ENCODE data around the gene SPINK5. TPM values are rescaled to one million over a fixed set of nuclear protein-coding genes. Genes with fewer than 3 reads are reported as not detected.

Gene SPINK5
- total and polyA plus RNA-seq, 4 donors = 0.10 to 0.42 TPM; not detected in 2

DNA sequence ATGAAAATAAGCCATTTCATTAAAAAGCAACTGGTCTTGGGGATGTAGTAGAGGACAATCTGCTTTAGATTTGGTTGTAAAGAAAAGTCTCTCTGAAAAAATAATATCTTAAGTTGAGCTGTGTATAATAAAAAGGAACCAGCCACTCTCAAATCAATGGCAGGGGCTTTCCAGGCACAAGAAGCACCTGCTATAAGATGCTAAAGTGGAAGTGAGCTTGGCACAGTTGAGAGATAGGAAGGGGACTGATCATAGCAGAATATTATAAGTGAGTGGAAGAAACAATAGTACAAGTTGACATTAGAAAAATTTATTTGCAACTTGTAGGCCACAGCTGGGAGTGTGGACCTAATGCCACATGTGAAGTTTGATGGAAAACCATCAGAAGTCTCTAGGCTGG, 28.1 kb upstream of the SPINK5 start:
- no peak overlapping the region for H3K9ac ChIP-seq (ENCODE audit: low read depth in 1 of 2, low read length in 2 of 2)

DNA sequence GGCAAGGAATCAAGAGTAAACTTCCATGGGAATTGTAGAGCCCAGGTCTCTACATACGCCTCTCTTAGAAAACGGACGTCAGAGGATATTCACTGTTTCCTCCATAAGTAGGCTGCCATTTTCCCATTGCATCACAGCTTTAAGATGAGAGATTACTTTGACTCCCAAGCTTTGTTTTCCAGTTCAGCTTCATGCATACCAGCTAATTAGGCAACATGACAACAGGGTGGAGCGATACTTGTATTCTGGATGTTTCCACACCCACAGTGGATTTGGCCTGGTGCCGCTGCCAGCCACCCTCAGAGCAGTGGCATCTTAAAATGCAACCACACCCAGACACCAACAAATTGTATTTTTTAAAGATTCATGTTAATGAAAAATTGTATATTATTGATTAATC, 20.9 kb upstream of the SPINK5 start:
- no peak overlapping the region for H3K4me3 ChIP-seq (ENCODE audit: low read depth in 1 of 3, low read length in 3 of 3)
- no peak overlapping the region for H3K27ac ChIP-seq (ENCODE audit: low read depth in 1 of 2, low read length in 2 of 2)
- DNase-seq (ENCODE audit: low spot score) = no peak
- TF ChIP-seq FOXA1 (IDR thresholded peaks at IDR 0.05) (no peak), RXRA (IDR thresholded peaks at IDR 0.05) (no peak), JUND (IDR thresholded peaks at IDR 0.05) (no peak), HNF4G (IDR thresholded peaks at IDR 0.05) (no peak)
- TF ChIP-seq, protein P1, sequence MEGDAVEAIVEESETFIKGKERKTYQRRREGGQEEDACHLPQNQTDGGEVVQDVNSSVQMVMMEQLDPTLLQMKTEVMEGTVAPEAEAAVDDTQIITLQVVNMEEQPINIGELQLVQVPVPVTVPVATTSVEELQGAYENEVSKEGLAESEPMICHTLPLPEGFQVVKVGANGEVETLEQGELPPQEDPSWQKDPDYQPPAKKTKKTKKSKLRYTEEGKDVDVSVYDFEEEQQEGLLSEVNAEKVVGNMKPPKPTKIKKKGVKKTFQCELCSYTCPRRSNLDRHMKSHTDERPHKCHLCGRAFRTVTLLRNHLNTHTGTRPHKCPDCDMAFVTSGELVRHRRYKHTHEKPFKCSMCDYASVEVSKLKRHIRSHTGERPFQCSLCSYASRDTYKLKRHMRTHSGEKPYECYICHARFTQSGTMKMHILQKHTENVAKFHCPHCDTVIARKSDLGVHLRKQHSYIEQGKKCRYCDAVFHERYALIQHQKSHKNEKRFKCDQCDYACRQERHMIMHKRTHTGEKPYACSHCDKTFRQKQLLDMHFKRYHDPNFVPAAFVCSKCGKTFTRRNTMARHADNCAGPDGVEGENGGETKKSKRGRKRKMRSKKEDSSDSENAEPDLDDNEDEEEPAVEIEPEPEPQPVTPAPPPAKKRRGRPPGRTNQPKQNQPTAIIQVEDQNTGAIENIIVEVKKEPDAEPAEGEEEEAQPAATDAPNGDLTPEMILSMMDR (IDR thresholded peaks at IDR 0.05; ENCODE audit: low read depth, low read length, missing input control) = no peak
- TF ChIP-seq, protein P2, sequence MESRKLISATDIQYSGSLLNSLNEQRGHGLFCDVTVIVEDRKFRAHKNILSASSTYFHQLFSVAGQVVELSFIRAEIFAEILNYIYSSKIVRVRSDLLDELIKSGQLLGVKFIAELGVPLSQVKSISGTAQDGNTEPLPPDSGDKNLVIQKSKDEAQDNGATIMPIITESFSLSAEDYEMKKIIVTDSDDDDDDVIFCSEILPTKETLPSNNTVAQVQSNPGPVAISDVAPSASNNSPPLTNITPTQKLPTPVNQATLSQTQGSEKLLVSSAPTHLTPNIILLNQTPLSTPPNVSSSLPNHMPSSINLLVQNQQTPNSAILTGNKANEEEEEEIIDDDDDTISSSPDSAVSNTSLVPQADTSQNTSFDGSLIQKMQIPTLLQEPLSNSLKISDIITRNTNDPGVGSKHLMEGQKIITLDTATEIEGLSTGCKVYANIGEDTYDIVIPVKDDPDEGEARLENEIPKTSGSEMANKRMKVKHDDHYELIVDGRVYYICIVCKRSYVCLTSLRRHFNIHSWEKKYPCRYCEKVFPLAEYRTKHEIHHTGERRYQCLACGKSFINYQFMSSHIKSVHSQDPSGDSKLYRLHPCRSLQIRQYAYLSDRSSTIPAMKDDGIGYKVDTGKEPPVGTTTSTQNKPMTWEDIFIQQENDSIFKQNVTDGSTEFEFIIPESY (IDR thresholded peaks at IDR 0.05) = no peak
- WGBS = 96% methylated on average over 5 of the region's 5 CpGs
- no peaks in the 10 kb centered on the region for H3K36me3 ChIP-seq (ENCODE audit: control insufficient read depth in 4 of 4, insufficient read depth in 3 of 4, low read depth in 1 of 4, low read length in 3 of 4)
- H3K9ac ChIP-seq (ENCODE audit: low read depth in 1 of 2, low read length in 2 of 2) = no peak overlapping the region
- no peaks in the 10 kb centered on the region for H3K4me1 ChIP-seq (ENCODE audit: control insufficient read depth in 4 of 4, insufficient read depth in 4 of 4, low read length in 3 of 4)
- no peaks in the 10 kb centered on the region for H3K27me3 ChIP-seq (ENCODE audit: control insufficient read depth in 4 of 4, insufficient read depth in 4 of 4, low read length in 3 of 4)
- no peaks in the 10 kb centered on the region for H3K9me3 ChIP-seq (ENCODE audit: control insufficient read depth in 4 of 4, low read length in 3 of 4)

More for the DNA sequence above, 28.1 kb upstream of the SPINK5 start:
- Histone ChIP-seq H3K9me3 (ENCODE audit: control insufficient read depth in 4 of 4, low read length in 3 of 4) (no peaks in the 10 kb centered on the region), H3K4me3 (ENCODE audit: low read depth in 1 of 3, low read length in 3 of 3) (no peak overlapping the region), H3K36me3 (ENCODE audit: control insufficient read depth in 4 of 4, insufficient read depth in 3 of 4, low read depth in 1 of 4, low read length in 3 of 4) (no peaks in the 10 kb centered on the region), H3K27me3 (ENCODE audit: control insufficient read depth in 4 of 4, insufficient read depth in 4 of 4, low read length in 3 of 4) (no peaks in the 10 kb centered on the region), H3K27ac (ENCODE audit: low read depth in 1 of 2, low read length in 2 of 2) (no peak overlapping the region), H3K4me1 (ENCODE audit: control insufficient read depth in 4 of 4, insufficient read depth in 4 of 4, low read length in 3 of 4) (no peaks in the 10 kb centered on the region)
- DNase-seq (ENCODE audit: low spot score) = no peak
- TF ChIP-seq, protein P3, sequence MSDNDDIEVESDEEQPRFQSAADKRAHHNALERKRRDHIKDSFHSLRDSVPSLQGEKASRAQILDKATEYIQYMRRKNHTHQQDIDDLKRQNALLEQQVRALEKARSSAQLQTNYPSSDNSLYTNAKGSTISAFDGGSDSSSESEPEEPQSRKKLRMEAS (IDR thresholded peaks at IDR 0.05) = no peak
- TF ChIP-seq RXRA (IDR thresholded peaks at IDR 0.05) (no peak), RAD21 (IDR thresholded peaks at IDR 0.05) (no peak), SP1 (IDR thresholded peaks at IDR 0.05) (no peak), HNF4A (conservative IDR thresholded peaks at IDR 0.05) (no peak), EGR1 (IDR thresholded peaks at IDR 0.05; ENCODE audit: low read depth in 2 of 2) (no peak), GABPA (IDR thresholded peaks at IDR 0.05 in 1 of 2, conservative IDR thresholded peaks at IDR 0.05 in 1 of 2) (no peak), HNF4G (IDR thresholded peaks at IDR 0.05) (no peak), YY1 (IDR thresholded peaks at IDR 0.05) (no peak), FOXA1 (IDR thresholded peaks at IDR 0.05) (no peak), JUND (IDR thresholded peaks at IDR 0.05) (no peak), FOXA2 (IDR thresholded peaks at IDR 0.05) (no peak), NR2F2 (IDR thresholded peaks at IDR 0.05) (no peak), TAF1 (conservative IDR thresholded peaks at IDR 0.05) (no peak)
- TF ChIP-seq, protein P4, sequence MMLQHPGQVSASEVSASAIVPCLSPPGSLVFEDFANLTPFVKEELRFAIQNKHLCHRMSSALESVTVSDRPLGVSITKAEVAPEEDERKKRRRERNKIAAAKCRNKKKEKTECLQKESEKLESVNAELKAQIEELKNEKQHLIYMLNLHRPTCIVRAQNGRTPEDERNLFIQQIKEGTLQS (IDR thresholded peaks at IDR 0.05) = no peak
- TF ChIP-seq, protein P2 (IDR thresholded peaks at IDR 0.05) = no peak
- TF ChIP-seq, protein P5, sequence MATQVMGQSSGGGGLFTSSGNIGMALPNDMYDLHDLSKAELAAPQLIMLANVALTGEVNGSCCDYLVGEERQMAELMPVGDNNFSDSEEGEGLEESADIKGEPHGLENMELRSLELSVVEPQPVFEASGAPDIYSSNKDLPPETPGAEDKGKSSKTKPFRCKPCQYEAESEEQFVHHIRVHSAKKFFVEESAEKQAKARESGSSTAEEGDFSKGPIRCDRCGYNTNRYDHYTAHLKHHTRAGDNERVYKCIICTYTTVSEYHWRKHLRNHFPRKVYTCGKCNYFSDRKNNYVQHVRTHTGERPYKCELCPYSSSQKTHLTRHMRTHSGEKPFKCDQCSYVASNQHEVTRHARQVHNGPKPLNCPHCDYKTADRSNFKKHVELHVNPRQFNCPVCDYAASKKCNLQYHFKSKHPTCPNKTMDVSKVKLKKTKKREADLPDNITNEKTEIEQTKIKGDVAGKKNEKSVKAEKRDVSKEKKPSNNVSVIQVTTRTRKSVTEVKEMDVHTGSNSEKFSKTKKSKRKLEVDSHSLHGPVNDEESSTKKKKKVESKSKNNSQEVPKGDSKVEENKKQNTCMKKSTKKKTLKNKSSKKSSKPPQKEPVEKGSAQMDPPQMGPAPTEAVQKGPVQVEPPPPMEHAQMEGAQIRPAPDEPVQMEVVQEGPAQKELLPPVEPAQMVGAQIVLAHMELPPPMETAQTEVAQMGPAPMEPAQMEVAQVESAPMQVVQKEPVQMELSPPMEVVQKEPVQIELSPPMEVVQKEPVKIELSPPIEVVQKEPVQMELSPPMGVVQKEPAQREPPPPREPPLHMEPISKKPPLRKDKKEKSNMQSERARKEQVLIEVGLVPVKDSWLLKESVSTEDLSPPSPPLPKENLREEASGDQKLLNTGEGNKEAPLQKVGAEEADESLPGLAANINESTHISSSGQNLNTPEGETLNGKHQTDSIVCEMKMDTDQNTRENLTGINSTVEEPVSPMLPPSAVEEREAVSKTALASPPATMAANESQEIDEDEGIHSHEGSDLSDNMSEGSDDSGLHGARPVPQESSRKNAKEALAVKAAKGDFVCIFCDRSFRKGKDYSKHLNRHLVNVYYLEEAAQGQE (IDR thresholded peaks at IDR 0.05) = no peak
- TF ChIP-seq, protein P1 (IDR thresholded peaks at IDR 0.05; ENCODE audit: low read depth, low read length, missing input control) = no peak
